Spleen (tissue), 11 donors: ENCODE data around the gene RNF17. TPM values are rescaled to one million over a fixed set of nuclear protein-coding genes. Genes with fewer than 3 reads are reported as not detected.

Experiments
- DNase-seq: peaks from one replicate; pipeline ENCODE4 v3.0.0-alpha.2; 2020
- H3K27ac ChIP-seq, 8 donors: fragments of 200-600 bp; sonication (generic) in 7 of 8; 1 replicate in 4 of 8; 2 replicates in 4 of 8; pipeline versions ENCODE4 v1.5.0 to v1.8.0; 2016 to 2021; ENCODE audit warnings: inconsistent platforms in 4 of 8, mild to moderate bottlenecking in 4 of 8, moderate library complexity in 1 of 8
- H3K27me3 ChIP-seq, 7 donors: fragments of 200-600 bp; sonication (generic) in 6 of 7; replicated peaks in 1 of 7; 1 replicate in 4 of 7; 2 replicates in 3 of 7; pipeline versions ENCODE4 v1.5.0 to v1.8.0; 2016 to 2021; ENCODE audit warnings: inconsistent platforms in 3 of 7, mild to moderate bottlenecking in 1 of 7
- H3K36me3 ChIP-seq, 6 donors: fragments of 200-600 bp; sonication (generic) in 5 of 6; 1 replicate in 4 of 6; 2 replicates in 2 of 6; pipeline versions ENCODE4 v1.5.0 to v1.8.0; 2016 to 2021; ENCODE audit warnings: inconsistent platforms in 2 of 6
- H3K4me1 ChIP-seq, 6 donors: fragments of 200-600 bp; sonication (generic) in 5 of 6; 1 replicate in 3 of 6; 2 replicates in 3 of 6; pipeline versions ENCODE4 v1.5.0 to v1.8.0; 2016 to 2021; ENCODE audit warnings: inconsistent platforms in 3 of 6
- H3K4me3 ChIP-seq, 8 donors: fragments of 200-600 bp; sonication (generic) in 7 of 8; 1 replicate in 4 of 8; 2 replicates in 4 of 8; pipeline versions ENCODE4 v1.5.0 to v1.8.0; 2016 to 2021; ENCODE audit warnings: inconsistent platforms in 4 of 8, mild to moderate bottlenecking in 4 of 8, moderate library complexity in 2 of 8
- H3K9me3 ChIP-seq, 8 donors: fragments of 200-600 bp; sonication (generic) in 7 of 8; 1 replicate in 4 of 8; 2 replicates in 4 of 8; pipeline versions ENCODE4 v1.5.0 to v1.8.0; 2016 to 2021; ENCODE audit warnings: inconsistent platforms in 4 of 8
- POLR2A ChIP-seq, 3 donors: fragments of 450-650 bp; IDR thresholded peaks; one replicate each; pipeline ENCODE4 v1.5.1; 2017; ENCODE audit warnings: antibody characterized with exemption in 3 of 3, mild to moderate bottlenecking in 1 of 3
- POLR2AphosphoS5 ChIP-seq, 3 donors: sonication (generic); formaldehyde crosslinking; IDR thresholded peaks; one replicate each; pipeline ENCODE4 v1.5.1; 2017; ENCODE audit warnings: antibody characterized with exemption in 3 of 3
- WGBS, 5 donors: extraction: QIAGEN DNeasy Blood & Tissue Kit in 3 of 5; methylation state at CpG; one replicate each; pipeline versions ENCODE4 v1.1.5 to v1.1.7; 2013 to 2018; 5-methylcytosine and 5-hydroxymethylcytosine counted together
- intact Hi-C: fragments of 100-400 bp; cut with DNase I; formaldehyde crosslinking; loops from one replicate; pipeline ENCODE4 v1.15.0; 2023; ENCODE audit warnings: low total_unique reads
- polyA plus RNA-seq, 3 donors: library from polyadenylated mRNA; stranded (reverse); fragments of 200-250 nt; gene quantifications; one replicate each; pipeline ENCODE4 v1.2.1, GENCODE V29; 2013
- total RNA-seq, 7 donors: library from RNA; depleted of rRNA in 3 of 7; stranded (reverse); fragments of >200 nt in 3 of 7; fragmentation: NEBNext Ultra II Directional in 4 of 7; extraction: Animal tissue kit (Norgen Biotek cat#: 25700) in 4 of 7; gene quantifications; one replicate each; pipeline versions ENCODE4 v1.1.0 to v1.2.1, GENCODE V29; 2016 to 2021
- TF ChIP-seq, protein P1 (sequence below), 11 experiments: fragments of 200-600 bp in 7 of 11; fragments of 450-650 bp in 4 of 11; sonication (generic) in 4 of 11; IDR thresholded peaks in 8 of 11; conservative IDR thresholded peaks in 3 of 11; 1 replicate in 7 of 11; 2 replicates in 4 of 11; pipeline versions ENCODE4 v1.4.0 to v1.8.0; 2016 to 2021; ENCODE audit warnings: antibody characterized with exemption in 11 of 11, inconsistent platforms in 4 of 11, mild to moderate bottlenecking in 1 of 11
- donor health status: healthy with polysubstance abuse.
- donor health status: DM: no; HTN: no; CAD: no; lungs with moderate emphysema.
- donor health status: DM: no; HTN: no; CAD: no.
- donor health status: Bipolar disorder and iron deficiency.
- donor health status: healthy.
- donor health status: DM: no; HTN: no; CAD: no.
- donor health status: DM: yes; HTN: yes; CAD: no.

The RNF17 gene
- total and polyA plus RNA-seq, 10 donors: 0.02 to 0.38 (median 0.24) TPM; not detected in 6

DNA sequence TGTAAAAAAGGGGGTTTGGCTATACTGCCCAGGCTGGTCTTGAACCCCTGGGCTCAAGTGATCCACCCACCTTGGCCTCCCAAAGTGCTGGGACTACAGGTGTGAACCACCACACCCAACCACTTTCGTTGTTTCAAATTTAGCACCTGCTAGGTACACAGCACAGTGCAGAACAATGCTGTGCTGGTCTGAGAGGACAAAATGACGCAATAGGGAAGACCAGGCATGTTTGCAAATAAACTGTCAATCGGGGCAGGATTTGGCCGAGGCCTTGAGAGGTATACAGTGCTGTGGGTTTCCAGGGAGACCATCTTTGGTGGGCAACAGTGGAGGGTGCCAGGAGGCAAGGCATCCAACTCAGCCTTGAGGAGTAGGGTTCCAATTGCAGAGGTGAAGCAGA is 46.8 kb upstream of the RNF17 start:
- peaks cover 0 to 7% (median 0%) of the 10 kb centered on the region in 7 donors for H3K27me3 ChIP-seq
- intact Hi-C loops: no loop called here
- H3K4me1 ChIP-seq: no peaks in the 10 kb centered on the region
- 56 to 76% (median 72%) methylated on average over 4 of the region's 4 CpGs for WGBS, 5 donors
- no peak for DNase-seq
- no peak overlapping the region for H3K4me3 ChIP-seq
- TF ChIP-seq POLR2A (IDR thresholded peaks at IDR 0.05): no peak
- no peak for TF ChIP-seq POLR2AphosphoS5 (IDR thresholded peaks at IDR 0.05)
- TF ChIP-seq, protein P1, sequence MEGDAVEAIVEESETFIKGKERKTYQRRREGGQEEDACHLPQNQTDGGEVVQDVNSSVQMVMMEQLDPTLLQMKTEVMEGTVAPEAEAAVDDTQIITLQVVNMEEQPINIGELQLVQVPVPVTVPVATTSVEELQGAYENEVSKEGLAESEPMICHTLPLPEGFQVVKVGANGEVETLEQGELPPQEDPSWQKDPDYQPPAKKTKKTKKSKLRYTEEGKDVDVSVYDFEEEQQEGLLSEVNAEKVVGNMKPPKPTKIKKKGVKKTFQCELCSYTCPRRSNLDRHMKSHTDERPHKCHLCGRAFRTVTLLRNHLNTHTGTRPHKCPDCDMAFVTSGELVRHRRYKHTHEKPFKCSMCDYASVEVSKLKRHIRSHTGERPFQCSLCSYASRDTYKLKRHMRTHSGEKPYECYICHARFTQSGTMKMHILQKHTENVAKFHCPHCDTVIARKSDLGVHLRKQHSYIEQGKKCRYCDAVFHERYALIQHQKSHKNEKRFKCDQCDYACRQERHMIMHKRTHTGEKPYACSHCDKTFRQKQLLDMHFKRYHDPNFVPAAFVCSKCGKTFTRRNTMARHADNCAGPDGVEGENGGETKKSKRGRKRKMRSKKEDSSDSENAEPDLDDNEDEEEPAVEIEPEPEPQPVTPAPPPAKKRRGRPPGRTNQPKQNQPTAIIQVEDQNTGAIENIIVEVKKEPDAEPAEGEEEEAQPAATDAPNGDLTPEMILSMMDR (IDR thresholded peaks at IDR 0.05 in 8 of 11, conservative IDR thresholded peaks at IDR 0.05 in 3 of 11): no peak
- no peaks in the 10 kb centered on the region for H3K36me3 ChIP-seq
- H3K27ac ChIP-seq: no peak overlapping the region
- H3K9me3 ChIP-seq: no peaks in the 10 kb centered on the region

DNA sequence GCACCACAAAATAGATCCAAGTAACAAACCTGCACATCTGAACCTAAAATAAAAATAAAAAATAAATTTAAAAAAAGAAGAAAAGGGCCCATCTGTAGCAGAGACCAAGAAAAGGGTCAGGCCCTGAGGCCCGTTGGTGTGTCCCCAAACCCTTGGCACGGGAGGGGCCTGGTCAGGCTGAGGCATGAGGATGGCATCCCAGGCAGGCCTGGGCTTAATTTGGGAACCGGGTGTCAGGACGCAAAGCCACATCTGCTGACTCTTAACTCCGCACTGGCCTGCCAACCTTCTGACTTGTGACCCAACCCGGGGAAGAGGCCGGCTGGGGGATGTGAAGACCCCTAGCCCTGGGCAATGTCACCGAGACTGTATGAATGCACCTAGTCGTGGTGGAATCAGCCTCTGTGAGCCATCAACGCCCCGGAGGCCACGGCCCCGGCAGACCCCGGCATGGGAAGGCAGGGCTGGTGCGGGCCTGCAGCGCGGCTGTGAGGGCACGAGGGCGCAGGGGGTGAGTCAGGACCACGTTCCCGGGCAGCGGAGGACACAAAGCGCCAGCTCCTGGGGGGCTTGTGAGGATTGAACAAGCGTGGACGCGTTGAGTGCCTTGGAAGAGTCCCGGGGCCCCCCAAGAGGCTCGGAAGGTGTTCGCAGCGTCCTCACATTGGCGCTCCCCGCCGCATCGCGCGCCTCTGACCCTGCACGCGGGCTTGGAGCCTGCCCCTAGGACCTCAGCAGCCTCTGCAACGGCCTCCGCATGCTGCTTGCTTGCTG is 45.6 kb upstream of the RNF17 start:
- WGBS, 5 donors: 91 to 95% (median 92%) methylated on average over 34 to 40 of the region's 40 CpGs
- no peak for DNase-seq
- intact Hi-C loops: no loop called here
- Histone ChIP-seq H3K36me3 (no peaks in the 10 kb centered on the region), H3K9me3 (no peaks in the 10 kb centered on the region), H3K27ac (no peak overlapping the region), H3K27me3 (peaks cover 0 to 10% (median 0%) of the 10 kb centered on the region in 7 donors), H3K4me1 (no peaks in the 10 kb centered on the region), H3K4me3 (no peak overlapping the region)
- no peak for TF ChIP-seq POLR2A (IDR thresholded peaks at IDR 0.05)
- TF ChIP-seq, protein P1 (IDR thresholded peaks at IDR 0.05 in 8 of 11, conservative IDR thresholded peaks at IDR 0.05 in 3 of 11): no peak
- no peak for TF ChIP-seq POLR2AphosphoS5 (IDR thresholded peaks at IDR 0.05)

DNA sequence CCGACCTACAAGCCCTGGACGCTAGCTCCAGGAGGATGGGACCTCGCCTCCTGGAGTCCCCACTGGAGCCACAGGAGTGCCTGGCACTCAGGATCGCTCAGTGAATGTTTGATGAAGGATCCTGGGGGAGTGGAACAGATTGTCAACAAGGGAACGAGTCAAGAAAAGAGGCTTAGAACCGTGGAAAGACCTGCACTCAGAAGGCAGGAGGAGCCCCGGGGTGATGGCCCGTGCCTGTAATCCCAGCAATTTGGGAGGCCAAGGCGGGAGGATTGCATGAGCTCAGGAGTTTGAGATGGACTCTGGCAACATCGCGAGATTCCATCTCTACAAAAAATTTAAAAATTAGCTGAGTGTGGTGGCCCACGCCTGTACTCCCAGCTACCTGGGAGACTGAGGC is 44.8 kb upstream of the RNF17 start:
- H3K36me3 ChIP-seq: no peaks in the 10 kb centered on the region
- WGBS, 5 donors: 81 to 89% (median 84%) methylated on average over 12 of the region's 12 CpGs
- DNase-seq: no peak
- no peaks in the 10 kb centered on the region for H3K4me1 ChIP-seq
- H3K9me3 ChIP-seq: no peaks in the 10 kb centered on the region
- H3K27ac ChIP-seq: no peak overlapping the region
- no peak overlapping the region for H3K4me3 ChIP-seq
- H3K27me3 ChIP-seq: peaks cover 0 to 15% (median 0%) of the 10 kb centered on the region in 7 donors
- intact Hi-C loops: no loop called here
- TF ChIP-seq POLR2A (IDR thresholded peaks at IDR 0.05): no peak
- no peak for TF ChIP-seq POLR2AphosphoS5 (IDR thresholded peaks at IDR 0.05)
- TF ChIP-seq, protein P1 (IDR thresholded peaks at IDR 0.05 in 8 of 11, conservative IDR thresholded peaks at IDR 0.05 in 3 of 11): no peak

DNA sequence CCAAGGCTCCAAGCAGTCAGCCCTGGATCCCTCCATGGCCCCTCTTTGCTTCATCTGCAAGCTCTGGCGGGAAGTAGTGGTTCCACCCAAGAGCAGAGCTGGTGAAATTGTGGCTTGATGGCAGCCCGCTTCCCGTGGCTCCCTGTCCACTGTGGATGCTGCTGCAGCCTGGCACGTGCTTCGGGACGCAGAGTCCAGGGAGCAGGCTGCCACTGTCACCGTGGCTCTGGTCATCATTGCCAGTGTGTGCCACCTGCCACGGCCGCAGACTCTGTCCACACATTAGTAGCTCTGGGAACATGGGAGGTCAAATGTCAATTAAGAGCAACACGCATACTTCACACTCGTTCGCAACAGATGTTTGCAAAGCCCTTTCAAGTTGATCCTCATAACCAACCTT is 40.8 kb upstream of the RNF17 start:
- intact Hi-C loops: no loop called here
- Histone ChIP-seq H3K27ac (no peak overlapping the region), H3K9me3 (no peaks in the 10 kb centered on the region), H3K4me3 (no peak overlapping the region), H3K36me3 (no peaks in the 10 kb centered on the region), H3K4me1 (peaks cover 0 to 3% (median 0%) of the 10 kb centered on the region in 6 donors), H3K27me3 (peaks cover 0 to 33% (median 0%) of the 10 kb centered on the region in 7 donors)
- 74 to 86% (median 77%) methylated on average over 12 of the region's 12 CpGs for WGBS, 5 donors
- TF ChIP-seq, protein P1 (IDR thresholded peaks at IDR 0.05 in 8 of 11, conservative IDR thresholded peaks at IDR 0.05 in 3 of 11): no peak
- no peak for TF ChIP-seq POLR2A (IDR thresholded peaks at IDR 0.05)
- TF ChIP-seq POLR2AphosphoS5 (IDR thresholded peaks at IDR 0.05): no peak
- no peak for DNase-seq
